NCI-H446 treated with DMSO at 0.1 percent for 48 hours (cell line): ENCODE data around the gene COPS9.

ENCODE experiments used
- DNase-seq: peaks from one replicate; lab custom pipeline; 2025; lab: John Stamatoyannopoulos, UW

The COPS9 gene

DNA sequence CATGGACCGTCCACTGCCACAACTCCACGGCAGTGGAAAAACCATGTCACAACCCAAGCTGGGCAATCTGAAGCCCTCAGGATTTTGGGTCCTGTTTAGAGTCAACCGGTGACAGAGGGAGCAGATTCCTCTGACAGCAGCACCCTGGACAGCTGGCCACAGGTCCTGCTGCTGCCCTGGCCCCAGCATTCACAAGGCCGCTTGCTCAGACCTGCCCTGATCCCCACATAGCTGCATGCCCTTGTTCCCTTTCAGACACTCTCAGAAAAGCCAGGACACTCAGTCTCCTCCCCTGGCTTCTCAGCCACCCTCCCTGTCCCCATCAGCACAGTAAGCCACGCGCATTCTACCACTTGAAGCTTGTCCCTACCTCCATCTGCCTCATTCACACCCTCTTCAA is 1.6 kb downstream of the COPS9 start:
- DNase-seq: no peak

- no peak for DNase-seq
Measured at GRCh38 chr2:240133401-240133800, 2.7 kb downstream of the COPS9 start.

- DNase-seq: no peak
Measured at GRCh38 chr2:240132651-240132980, 3.5 kb downstream of the COPS9 start.

DNA sequence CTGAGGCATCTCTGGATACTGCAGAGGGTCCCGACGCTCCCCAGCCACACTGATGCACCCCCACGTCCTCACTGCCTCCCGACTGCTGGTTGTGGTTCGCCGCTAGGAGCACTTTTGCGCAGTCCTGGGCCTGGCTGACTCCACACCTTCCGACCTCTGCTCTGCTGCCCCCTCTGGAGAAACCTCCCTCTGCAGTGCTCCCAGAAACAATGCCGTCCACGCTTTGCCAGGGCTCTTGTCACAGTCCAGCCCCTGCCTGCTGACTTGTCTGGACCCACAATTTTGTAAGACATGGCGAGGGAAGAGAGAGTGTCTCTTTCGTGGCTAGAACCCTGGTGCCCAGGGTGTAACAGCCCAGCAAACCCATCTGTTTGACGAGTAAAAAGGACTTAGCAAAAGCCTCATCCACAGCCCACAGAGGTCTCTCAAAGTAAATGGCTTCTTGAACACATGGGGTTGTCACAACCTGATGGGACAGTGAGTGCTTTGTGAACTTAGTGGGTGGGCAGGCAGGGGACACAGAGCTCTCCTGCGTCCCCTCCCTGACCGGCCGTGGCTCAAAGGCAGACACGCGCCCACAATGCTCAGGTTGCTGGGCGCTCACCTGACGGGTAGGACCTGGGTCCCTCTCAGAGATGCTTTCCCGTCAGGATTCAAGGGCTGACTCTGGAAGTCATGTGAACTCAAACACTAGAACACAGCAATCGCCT is 4.0 kb downstream of the COPS9 start:
- DNase-seq: no peak

- DNase-seq: no peak
Measured at GRCh38 chr2:240131296-240131695, 4.8 kb downstream of the COPS9 start.

DNA sequence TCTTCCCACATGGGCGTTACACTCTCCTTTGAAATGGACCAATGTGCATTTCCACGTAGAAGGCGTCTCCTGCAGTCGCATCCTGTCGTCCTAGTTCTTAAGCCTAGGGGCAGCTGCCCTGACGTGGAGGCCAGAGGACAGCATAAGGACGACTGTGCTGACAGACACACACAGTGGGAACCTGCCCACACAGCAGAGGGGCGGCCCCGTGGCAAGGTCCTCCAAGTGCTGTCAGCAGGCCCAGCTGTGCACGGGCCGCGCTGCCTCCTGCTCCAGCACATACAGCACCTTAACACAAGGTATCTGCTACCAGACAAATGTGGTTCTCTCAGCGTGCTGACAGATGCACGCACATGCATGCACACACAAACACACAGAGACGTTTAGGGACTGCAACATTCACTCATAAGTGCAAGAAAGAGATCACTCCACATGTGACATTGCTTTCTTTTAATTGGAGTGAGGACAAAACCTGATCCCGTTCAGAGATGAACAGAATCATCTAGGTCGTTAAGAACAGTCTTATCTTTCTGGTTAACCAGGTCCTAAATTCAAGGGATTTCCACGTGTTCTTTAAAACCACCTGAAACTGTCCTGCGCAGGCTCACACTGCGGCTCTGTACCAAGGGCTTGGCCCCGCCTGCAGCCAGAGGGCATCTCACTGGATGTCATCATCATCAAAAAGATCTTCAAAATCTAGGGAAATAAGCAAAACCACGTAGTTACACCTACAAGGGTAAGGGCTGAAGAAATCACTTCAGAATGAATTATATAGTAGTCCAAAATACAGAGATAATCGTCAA is 5.5 kb downstream of the COPS9 start:
- DNase-seq: no peak

GRCh38 chr2:240129731-240130392 is 6.2 kb downstream of the COPS9 start:
- no peak for DNase-seq

- no peak for DNase-seq
Measured at GRCh38 chr2:240129311-240129710, 6.8 kb downstream of the COPS9 start.

GRCh38 chr2:240128608-240129145 is 7.4 kb downstream of the COPS9 start:
- no peak for DNase-seq

DNA sequence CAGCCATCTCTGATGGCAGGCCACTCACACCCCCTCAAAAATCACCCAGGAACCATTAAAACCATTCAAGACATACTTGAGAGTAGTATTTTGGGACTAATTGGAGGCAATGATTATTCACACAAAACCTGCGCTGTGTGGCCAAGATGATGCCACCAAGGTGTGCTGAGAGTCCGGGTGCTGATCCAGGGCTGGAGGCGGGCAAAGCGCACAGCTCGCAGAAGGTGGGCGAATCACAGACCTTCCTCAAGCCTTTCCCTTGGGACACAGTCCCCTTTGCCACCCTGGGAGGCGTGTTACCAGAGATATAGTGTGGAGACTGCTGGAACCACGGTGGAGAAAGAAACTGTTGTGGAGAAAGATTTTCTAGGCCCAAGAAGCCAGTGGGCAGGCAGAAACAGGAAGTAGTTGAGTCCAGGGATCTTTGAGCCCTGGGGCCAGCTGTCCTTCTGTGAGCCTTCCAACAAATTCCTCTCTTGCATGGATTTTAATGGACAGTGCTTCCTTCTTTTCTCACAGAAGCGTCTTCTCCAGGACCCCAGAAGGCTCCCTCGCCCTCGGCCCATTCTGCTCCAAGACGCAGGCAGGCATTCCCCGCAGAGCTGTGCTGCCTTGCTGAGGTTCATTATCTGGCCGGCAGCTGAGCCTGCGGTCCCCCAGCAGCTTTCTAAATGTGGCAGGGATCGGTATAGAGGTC is 8.0 kb downstream of the COPS9 start:
- DNase-seq: no peak

GRCh38 chr2:240127191-240127750 is 8.8 kb downstream of the COPS9 start:
- DNase-seq: no peak

- no peak for DNase-seq
Measured at GRCh38 chr2:240126731-240127130, 9.4 kb downstream of the COPS9 start.

DNA sequence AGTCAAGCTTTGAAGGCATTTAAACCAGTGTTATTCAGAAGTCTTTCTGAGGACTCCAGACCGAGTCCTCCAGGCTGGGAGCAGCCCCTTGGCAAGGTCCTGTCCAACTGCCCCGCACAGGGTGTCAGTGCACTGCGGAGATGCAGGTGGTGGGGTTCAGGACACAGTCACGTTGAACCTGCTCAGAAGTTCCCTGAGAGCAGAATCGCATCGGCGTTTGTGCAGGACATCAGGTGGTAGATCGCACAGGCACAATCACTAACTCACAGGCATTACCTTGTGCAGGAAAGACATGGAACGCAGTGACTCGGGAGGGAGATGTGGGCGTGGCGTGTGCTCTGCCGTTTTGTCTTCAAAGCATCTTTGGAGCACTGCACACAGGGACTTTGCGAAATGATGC is 10.4 kb downstream of the COPS9 start:
- no peak for DNase-seq

DNA sequence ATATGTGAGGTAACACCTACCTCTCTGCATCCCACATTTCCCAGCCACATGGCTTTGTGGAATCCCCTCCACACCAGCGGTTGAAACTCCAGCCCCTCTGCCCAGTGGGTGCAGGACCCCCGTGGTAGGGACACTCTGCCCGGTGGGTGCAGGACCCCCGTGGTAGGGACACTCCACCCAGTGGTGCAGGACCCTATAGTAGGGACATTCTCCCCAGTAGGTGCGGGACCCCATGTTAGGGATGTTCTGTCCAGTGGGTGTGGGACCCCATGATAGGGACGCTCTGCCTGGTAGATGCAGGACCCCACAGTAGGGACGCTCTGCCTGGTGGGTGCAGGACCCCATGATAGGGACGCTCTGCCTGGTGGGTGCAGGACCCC is 11.5 kb downstream of the COPS9 start:
- DNase-seq: no peak

- no peak for DNase-seq
Measured at GRCh38 chr2:240123821-240124650, 12.1 kb downstream of the COPS9 start.

- no peak for DNase-seq
Measured at GRCh38 chr2:240121675-240122074, 14.4 kb downstream of the COPS9 start.

DNA sequence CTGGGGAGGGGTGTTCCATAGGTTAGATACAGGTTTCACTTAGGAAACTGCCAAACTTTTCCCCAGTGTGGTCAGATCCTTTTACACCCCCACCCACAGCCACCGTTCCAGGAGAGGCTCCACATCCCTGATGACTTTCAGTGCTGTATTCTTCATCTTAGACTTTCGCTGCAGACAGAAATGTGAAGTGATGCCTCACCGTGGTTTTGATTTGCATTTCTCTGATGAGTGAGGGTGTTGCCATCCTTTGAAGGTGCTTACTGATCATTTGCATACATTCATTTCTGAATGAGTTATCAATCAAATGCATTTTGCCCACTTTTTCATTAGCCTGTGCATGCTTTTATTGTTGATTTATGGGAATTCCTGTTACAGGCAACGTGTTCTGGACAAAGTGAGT is 14.9 kb downstream of the COPS9 start:
- no peak for DNase-seq

- DNase-seq: no peak
Measured at GRCh38 chr2:240114233-240114632, 21.9 kb downstream of the COPS9 start.

DNA sequence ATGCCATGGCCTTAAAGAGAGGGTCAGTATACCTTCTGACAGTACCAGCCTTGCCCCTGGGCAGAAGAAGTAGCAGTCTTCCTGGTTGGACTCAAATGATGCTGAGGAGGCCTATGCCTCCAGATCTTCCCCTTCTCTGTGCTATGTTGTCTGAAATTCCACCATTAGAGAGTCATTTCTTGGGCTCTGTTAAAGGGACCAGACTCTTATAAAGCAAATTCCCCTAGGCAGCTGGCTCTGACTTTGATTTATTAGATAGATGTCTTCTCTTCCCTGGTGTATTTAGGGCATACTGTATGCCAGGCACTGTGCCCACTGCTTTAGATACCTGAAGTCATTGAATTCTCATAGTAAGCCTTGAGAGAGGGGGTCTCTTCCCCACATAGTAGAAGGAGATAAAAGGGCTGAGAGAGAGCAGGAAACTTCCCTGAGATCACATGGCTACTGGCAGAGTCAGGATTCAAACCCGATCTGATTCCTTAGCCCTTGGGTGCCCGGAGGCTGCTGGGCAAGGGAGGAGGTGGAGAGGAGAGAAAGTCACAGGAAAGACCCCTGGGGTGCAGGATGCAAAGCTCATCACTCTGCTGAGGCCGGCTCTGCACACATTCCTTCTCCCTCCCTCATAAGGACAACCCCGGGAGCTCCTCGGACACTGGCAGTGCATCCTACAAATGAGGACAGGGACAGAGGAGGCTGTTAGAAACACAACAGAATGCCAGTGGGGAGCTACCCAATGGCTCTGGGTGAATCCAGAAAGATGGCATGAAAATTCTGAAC is 23.0 kb downstream of the COPS9 start:
- DNase-seq: no peak

DNA sequence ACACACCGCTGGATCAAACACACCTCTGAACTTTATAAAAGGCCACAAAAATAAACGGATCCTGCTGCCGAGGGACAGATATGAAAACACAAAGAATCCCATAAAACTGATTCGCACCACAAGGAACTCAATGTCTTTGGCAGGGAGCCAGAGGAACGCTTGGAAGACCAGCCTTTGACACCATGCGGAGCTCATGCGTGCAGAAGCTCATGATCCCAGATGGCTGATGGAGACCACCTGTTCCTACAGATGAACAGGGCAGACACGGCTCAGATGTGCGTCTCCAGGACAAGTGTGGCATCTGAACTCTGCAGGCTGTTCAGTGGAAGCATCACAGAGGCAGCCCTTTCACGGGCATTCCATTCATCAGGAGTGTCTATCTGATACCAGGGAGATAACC is 24.9 kb downstream of the COPS9 start:
- DNase-seq: no peak
